GM12801 (cell line): Measurements from ENCODE around the gene DDX5.

Source experiments
- TF ChIP-seq, protein P1 (sequence below): IDR thresholded peaks from one replicate; pipeline ENCODE4 v1.5.1; 2011; ENCODE audit warnings: control low read depth; ENCODE audit not compliant: insufficient read length; ENCODE audit errors: extremely low read depth

Gene DDX5

DNA sequence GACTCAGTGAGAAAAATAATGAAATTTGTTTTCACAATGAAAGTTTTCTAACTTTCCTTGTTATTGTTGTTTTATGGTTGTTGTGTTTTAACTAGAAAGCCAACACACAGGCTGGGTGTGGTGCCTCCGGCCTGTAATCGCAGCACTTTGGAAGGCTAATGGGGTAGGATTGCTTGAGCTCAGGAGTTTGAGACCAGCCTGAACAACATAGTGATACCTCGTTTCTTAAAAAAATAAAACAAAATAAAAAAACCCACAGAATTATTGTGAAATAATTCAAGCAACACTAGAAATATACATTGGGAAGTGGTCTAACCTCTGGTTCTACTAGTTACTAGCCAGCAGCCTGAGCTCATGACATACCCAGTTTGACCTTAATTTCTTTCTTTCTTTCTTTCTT lies 56.5 kb downstream of the DDX5 start:
- TF ChIP-seq, protein P1, sequence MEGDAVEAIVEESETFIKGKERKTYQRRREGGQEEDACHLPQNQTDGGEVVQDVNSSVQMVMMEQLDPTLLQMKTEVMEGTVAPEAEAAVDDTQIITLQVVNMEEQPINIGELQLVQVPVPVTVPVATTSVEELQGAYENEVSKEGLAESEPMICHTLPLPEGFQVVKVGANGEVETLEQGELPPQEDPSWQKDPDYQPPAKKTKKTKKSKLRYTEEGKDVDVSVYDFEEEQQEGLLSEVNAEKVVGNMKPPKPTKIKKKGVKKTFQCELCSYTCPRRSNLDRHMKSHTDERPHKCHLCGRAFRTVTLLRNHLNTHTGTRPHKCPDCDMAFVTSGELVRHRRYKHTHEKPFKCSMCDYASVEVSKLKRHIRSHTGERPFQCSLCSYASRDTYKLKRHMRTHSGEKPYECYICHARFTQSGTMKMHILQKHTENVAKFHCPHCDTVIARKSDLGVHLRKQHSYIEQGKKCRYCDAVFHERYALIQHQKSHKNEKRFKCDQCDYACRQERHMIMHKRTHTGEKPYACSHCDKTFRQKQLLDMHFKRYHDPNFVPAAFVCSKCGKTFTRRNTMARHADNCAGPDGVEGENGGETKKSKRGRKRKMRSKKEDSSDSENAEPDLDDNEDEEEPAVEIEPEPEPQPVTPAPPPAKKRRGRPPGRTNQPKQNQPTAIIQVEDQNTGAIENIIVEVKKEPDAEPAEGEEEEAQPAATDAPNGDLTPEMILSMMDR = no peak

DNA sequence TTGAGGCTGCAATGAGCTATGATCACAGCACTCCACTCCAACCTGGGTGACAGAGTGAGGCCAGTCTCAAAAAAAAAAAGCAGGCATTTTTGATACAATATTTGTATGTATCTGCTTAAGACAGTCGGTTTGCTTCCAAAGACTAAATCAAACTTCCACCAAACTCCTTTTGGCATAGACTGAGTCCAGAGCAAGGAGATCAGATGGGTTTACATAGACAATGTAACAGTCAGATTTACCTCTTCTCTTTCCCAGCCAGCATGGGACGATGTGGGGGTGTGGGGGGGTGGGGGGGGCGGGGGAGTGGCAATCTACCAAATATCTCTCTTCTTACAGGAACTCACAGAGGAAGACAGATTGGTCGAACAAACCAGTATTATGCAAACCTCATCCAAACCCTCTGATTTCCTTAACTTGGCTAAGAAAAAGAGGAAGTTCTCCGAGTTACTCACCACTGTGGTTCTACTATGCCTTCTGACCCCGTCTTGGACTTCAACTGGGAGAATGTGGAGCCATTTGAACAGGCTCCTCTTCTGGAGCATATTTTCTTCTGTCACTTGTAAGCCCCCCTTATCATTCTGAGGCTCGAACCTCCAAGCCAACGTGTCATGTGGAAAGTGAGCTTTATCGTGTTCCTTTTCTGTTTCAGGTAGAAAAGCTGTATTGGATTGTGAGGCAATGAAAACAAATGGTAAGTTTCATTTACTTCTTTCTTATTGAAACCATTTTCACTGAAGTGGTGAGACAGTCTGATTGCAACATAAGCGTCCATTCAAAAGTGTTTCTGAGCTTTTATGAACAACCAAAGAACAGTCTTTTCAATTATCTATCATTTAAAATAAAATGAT lies 57.2 kb downstream of the DDX5 start, which contains the start of gene MILR1:
MILR1 (plus strand) TSS at position 451 of the 848 bp plus-strand sequence; CDS start at position 505, 54 bp downstream.
- TF ChIP-seq, protein P1 = no peak
